Measurements from ENCODE around the gene SOHLH1.

GRCh38 chr9:135716045-135716444 lies 16.8 kb upstream of the SOHLH1 start:
- TF ChIP-seq NFE2L2 (IDR thresholded peaks at IDR 0.05; ENCODE audit: low read depth, low read length) = no peak
- no peak for TF ChIP-seq CTCF (conservative IDR thresholded peaks at IDR 0.05; ENCODE audit: low read depth, low read length)
- TF ChIP-seq CEBPB (IDR thresholded peaks at IDR 0.05; ENCODE audit: low read depth, low read length) = no peak
- TF ChIP-seq POLR2A (IDR thresholded peaks at IDR 0.05; ENCODE audit: low read depth, low read length) = no peak
- TF ChIP-seq ELK1 (IDR thresholded peaks at IDR 0.05; ENCODE audit: borderline replicate concordance, low read depth, low read length) = no peak
- TF ChIP-seq SMC3 (IDR thresholded peaks at IDR 0.05; ENCODE audit: low read depth, low read length) = no peak
- no peak for TF ChIP-seq MAFK (IDR thresholded peaks at IDR 0.05; ENCODE audit: low read depth, low read length)
- TF ChIP-seq BHLHE40 (IDR thresholded peaks at IDR 0.05; ENCODE audit: low read depth, low read length) = no peak
- no peak for TF ChIP-seq RCOR1 (IDR thresholded peaks at IDR 0.05; ENCODE audit: insufficient replicate concordance, low read length)
- no peak for TF ChIP-seq RAD21 (IDR thresholded peaks at IDR 0.05; ENCODE audit: low read length)
- no peak for TF ChIP-seq USF2 (IDR thresholded peaks at IDR 0.05; ENCODE audit: low read depth, low read length)
- no peak for TF ChIP-seq FOS (IDR thresholded peaks at IDR 0.05; ENCODE audit: low read depth, low read length)
- TF ChIP-seq RFX5 (IDR thresholded peaks at IDR 0.05; ENCODE audit: low read depth, low read length) = no peak
